ENCODE measurements around the gene OXER1.

GRCh38 chr2:42796427-42797248 is 32.7 kb upstream of the OXER1 start:
- TF ChIP-seq CTCF (conservative IDR thresholded peaks at IDR 0.05), result no peak
- no peak for TF ChIP-seq ZFX (IDR thresholded peaks at IDR 0.05)

All from C4-2B (cell line).